AG09309 (cell line): ENCODE results near the gene DPM1.
A peak's percentile ranks its signal among the peaks of the same experiment; 100 is the strongest.

Source experiments
- DNase-seq: peaks from one replicate; pipeline ENCODE4 v3.0.0-alpha.2; 2010; ENCODE audit warnings: low read depth
- H3K4me3 ChIP-seq: 2 replicates; pipeline ENCODE4 v1.5.1; 2011; ENCODE audit warnings: mild to moderate bottlenecking, low read depth, low read length, moderate library complexity; ENCODE audit not compliant: control insufficient read depth
- CTCF ChIP-seq: IDR thresholded peaks from 2 replicates; pipeline ENCODE4 v1.5.1; 2011; ENCODE audit warnings: mild to moderate bottlenecking, low read depth, low read length, inconsistent platforms; ENCODE audit not compliant: insufficient read depth, control insufficient read depth; ENCODE audit errors: missing control alignments

The DPM1 gene

GRCh38 chr20:50916934-50917333, 41.4 kb downstream of the DPM1 start:
- TF ChIP-seq CTCF, result no peak

GRCh38 chr20:50916257-50916656, 42.1 kb downstream of the DPM1 start:
- DNase-seq, result no peak

More at GRCh38 chr20:50916934-50917333, 41.4 kb downstream of the DPM1 start:
- no peak for DNase-seq
- no peak overlapping the region for H3K4me3 ChIP-seq

GRCh38 chr20:50915424-50915823, 42.9 kb downstream of the DPM1 start:
- no peak overlapping the region for H3K4me3 ChIP-seq
- no peak for DNase-seq
- no peak for TF ChIP-seq CTCF

More at GRCh38 chr20:50916257-50916656, 42.1 kb downstream of the DPM1 start:
- H3K4me3 ChIP-seq, result no peak overlapping the region
- no peak for TF ChIP-seq CTCF

GRCh38 chr20:50913690-50914375, 44.5 kb downstream of the DPM1 start:
- no peak for DNase-seq
- no peak for TF ChIP-seq CTCF

GRCh38 chr20:50911716-50912115, 46.6 kb downstream of the DPM1 start:
- TF ChIP-seq CTCF, result no peak
- H3K4me3 ChIP-seq, result no peak overlapping the region
- DNase-seq, result no peak

More at GRCh38 chr20:50913690-50914375, 44.5 kb downstream of the DPM1 start:
- no peak overlapping the region for H3K4me3 ChIP-seq

GRCh38 chr20:50911030-50911429, 47.3 kb downstream of the DPM1 start:
- peak; percentile 80 for DNase-seq
- H3K4me3 ChIP-seq, result no peak overlapping the region
- TF ChIP-seq CTCF, result no peak
